GM12892 (cell line): ENCODE measurements around the gene SLC6A20.

Source experiments
- POLR2AphosphoS5 ChIP-seq: IDR thresholded peaks from 2 replicates; pipeline ENCODE4 v1.6.1; 2011; ENCODE audit warnings: low read depth, low read length, control low read depth
- TAF1 ChIP-seq: IDR thresholded peaks from 2 replicates; pipeline ENCODE4 v1.6.1; 2011; ENCODE audit warnings: low read depth, mild to moderate bottlenecking, control low read depth, low read length, borderline replicate concordance

DNA sequence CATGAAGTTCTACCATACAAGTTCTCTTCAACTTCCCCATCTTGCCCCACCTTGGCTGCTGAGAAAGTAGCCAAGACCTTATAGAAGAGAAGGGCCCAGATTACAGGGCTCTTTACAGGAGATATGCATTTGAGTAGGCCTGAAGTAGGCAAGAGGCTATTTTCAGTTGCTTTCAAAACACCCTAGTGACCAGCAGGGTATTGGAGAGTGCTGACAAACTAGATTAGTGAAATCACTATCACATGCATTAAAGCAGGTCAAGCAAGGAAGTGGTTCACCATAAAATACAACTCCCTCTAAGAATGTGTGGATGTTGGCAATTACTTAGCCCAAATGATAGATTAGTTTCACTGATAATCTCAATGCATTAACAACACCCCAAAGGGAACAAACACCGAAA, 48.3 kb upstream of the SLC6A20 start:
- TF ChIP-seq TAF1 (no peak), POLR2AphosphoS5 (no peak)
